AG09319 (cell line): Measurements from ENCODE around the gene LYRM1.

Experiments used
- DNase-seq: peaks from one replicate; pipeline ENCODE4 v3.0.0-alpha.2; 2010; ENCODE audit warnings: low read depth; ENCODE audit errors: extremely low read depth
- TF ChIP-seq, protein P1 (sequence below): IDR thresholded peaks from 2 replicates; pipeline ENCODE4 v1.5.1; 2011; ENCODE audit warnings: low read depth, mild to moderate bottlenecking, inconsistent platforms, low read length, moderate library complexity

Gene LYRM1

DNA sequence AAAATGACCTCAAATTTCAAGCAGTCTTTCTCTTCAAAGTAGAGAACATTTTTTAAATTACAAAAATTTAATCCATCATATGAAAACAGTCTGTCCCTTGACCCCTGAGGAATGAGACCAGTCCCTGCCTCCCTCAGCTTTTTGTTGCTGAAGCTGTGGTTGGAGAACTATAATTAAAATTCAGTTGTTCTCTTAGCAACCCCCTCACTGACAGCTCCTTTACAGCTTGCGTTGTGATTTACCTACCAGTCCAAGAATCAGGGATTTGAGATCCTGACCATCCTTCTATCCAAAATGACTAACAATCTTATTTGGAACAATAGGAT lies 29.8 kb downstream of the LYRM1 start:
- DNase-seq = no peak
- TF ChIP-seq, protein P1, sequence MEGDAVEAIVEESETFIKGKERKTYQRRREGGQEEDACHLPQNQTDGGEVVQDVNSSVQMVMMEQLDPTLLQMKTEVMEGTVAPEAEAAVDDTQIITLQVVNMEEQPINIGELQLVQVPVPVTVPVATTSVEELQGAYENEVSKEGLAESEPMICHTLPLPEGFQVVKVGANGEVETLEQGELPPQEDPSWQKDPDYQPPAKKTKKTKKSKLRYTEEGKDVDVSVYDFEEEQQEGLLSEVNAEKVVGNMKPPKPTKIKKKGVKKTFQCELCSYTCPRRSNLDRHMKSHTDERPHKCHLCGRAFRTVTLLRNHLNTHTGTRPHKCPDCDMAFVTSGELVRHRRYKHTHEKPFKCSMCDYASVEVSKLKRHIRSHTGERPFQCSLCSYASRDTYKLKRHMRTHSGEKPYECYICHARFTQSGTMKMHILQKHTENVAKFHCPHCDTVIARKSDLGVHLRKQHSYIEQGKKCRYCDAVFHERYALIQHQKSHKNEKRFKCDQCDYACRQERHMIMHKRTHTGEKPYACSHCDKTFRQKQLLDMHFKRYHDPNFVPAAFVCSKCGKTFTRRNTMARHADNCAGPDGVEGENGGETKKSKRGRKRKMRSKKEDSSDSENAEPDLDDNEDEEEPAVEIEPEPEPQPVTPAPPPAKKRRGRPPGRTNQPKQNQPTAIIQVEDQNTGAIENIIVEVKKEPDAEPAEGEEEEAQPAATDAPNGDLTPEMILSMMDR = no peak

GRCh38 chr16:20931066-20931600 lies 30.6 kb downstream of the LYRM1 start:
- no peak for DNase-seq
- TF ChIP-seq, protein P1 = no peak

DNA sequence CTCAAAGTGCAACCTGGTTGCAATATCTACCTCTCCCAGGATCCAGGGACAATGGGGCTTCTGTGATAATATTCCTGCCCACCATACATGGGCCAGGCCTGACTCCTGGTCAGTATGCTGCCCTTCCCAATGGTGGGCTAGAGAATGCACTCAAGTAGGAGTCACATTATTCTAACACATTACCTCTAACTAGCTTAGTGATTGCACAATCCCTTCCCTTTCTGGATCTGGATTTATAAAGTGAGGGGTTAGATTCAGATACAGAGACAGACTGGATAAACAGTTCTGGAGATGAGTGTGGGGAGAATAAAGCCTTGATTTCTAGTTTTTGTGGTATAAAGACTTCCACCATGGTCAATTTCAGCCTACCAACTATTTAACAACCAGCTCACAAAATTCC lies 33.0 kb downstream of the LYRM1 start:
- TF ChIP-seq, protein P1 = no peak
- no peak for DNase-seq

DNA sequence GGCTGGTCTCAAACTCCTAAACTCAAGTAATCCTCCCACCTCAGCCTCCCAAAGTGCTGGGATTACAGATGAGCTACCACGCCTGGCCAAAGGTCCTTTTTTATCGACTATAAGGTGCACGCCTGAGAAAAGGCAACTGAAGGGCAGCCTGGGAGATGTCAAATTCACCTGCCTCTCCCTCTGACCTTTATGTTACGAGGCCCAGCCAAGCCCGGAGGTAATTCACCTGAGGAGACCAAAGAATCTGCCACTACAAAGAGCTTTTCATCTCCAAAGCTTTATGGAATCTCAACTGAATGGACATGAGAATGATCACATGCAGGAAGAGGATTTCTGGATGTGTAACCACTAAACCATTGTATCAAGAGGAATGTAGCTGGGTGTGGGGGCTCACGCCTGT lies 37.2 kb downstream of the LYRM1 start:
- no peak for DNase-seq
- TF ChIP-seq, protein P1 = no peak

GRCh38 chr16:20938426-20938825 lies 37.9 kb downstream of the LYRM1 start:
- DNase-seq = no peak
- TF ChIP-seq, protein P1 = no peak

DNA sequence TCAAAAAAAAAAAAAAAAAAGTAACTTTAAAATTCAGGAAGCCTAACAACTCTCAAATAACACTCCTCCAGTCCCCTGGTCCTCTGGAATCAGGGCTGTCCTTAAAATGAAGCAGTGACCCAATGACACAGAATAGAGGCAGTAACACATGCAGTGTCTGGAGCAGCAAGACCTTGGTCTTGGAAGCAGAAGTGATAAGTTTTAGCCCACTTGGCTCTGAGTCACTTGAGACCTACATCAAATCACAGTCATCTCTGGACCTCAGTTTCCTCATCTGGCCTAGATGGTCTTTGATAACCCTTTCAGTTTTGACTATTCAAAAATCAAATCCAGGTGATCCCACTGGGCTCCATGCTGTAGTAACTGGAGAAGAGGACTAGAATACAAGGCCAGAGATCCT lies 39.0 kb downstream of the LYRM1 start:
- TF ChIP-seq, protein P1 = no peak
- DNase-seq = no peak

DNA sequence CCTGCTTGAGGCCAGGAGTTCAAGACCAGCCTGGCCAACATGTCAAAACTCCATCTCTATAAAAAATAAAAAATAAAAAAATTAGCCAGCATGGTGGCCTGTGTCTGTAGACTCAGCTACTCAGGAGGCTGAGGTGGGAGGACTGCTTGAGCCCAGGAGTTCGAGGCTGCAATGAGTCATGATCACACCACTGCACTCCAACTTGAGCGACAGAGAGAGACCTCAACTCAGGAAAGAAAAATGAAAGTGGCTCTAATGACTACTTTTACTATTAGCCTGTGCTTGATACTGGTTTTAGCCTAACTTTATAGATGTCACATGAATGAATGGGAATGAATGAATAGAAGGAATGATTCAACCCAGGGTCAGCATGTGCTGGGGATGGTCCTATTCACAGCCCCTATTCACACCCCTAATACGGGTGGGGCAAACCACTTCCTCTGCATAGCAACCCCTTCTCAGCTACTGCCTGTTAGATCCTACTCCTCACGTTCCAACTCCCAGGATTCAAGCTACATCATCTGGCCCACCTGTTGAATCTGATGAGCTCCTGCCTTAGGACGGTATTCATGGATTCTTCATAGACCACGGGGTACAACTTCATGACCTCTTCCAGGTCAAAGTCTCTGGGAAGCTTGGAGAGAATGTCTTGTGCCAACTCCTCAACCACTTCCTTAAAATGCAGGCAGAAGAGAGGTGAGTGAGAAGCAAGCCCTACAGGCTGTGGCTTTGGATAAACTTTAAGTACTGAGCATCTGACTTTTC lies 40.5 kb downstream of the LYRM1 start:
- DNase-seq = no peak
- TF ChIP-seq, protein P1 = no peak
